ENCODE data around the gene COMT. TPM values are rescaled to one million over a fixed set of nuclear protein-coding genes. Genes with fewer than 3 reads are reported as not detected.
A peak's percentile ranks its signal among the peaks of the same experiment; 100 is the strongest.

Gene COMT
- total RNA-seq, 1 experiment from 2014 or later, result 96.0 TPM

GRCh38 chr22:19965771-19966709 lies 24.5 kb downstream of the COMT start:
- ChIA-PET POLR2A (no interaction called here), CTCF (interaction anchor here (0.7 to 1.1 kb wide), 4 partner anchors 12 to 145 kb away, joined by 3 to 6 read pairs (median 4); partner anchors contain the start of gene DGCR8)
- intact Hi-C loops (cut with micrococcal nuclease; ENCODE audit: unreplicated experiment), result loop anchor here (10.0 kb wide), 1 partner anchor 149 kb away; the partner anchor contains the start of genes RANBP1 and TRMT2A
- no peaks in the 10 kb centered on the region for H3K27me3 Mint-ChIP-seq (ENCODE audit: insufficient read depth, unreplicated experiment)
- no peaks in the 10 kb centered on the region for H3K9me3 ChIP-seq
- peaks cover 42% of the 10 kb centered on the region for H3K4me1 ChIP-seq
- no peaks in the 10 kb centered on the region for H3K9me3 Mint-ChIP-seq (ENCODE audit: unreplicated experiment)
- peaks cover 18% of the 10 kb centered on the region for H3K4me1 Mint-ChIP-seq (ENCODE audit: low read depth, unreplicated experiment)
- no peak overlapping the region for H3K4me3 Mint-ChIP-seq (ENCODE audit: unreplicated experiment)
- H3K36me3 Mint-ChIP-seq (ENCODE audit: insufficient read depth, unreplicated experiment), result peaks cover 33% of the 10 kb centered on the region
- no peak overlapping the region for H3K4me3 ChIP-seq (ENCODE audit: low read depth, low read length)
- BruUV-seq (replicated peaks), result no TSS peak
- peak; percentile 35 to 56 for TF ChIP-seq CTCF (IDR thresholded peaks at IDR 0.05; ENCODE audit: insufficient read depth in 1 of 2, low read depth in 1 of 2, low read length in 1 of 2, severe bottlenecking in 1 of 2, unreplicated experiment in 1 of 2)
- H3K36me3 ChIP-seq (ENCODE audit: control insufficient read depth, insufficient read depth, low read length), result peaks cover 6% of the 10 kb centered on the region
- H3K27ac Mint-ChIP-seq (ENCODE audit: unreplicated experiment), result no peak overlapping the region
- peak in 1 of 2 experiments; percentile 41 for DNase-seq
- no peaks in the 10 kb centered on the region for H3K27me3 ChIP-seq (replicated peaks; ENCODE audit: control insufficient read depth, insufficient read depth, low read length)

- H3K36me3 Mint-ChIP-seq (ENCODE audit: insufficient read depth, unreplicated experiment), result peaks cover 40% of the 10 kb centered on the region
- Histone ChIP-seq H3K27me3 (replicated peaks; ENCODE audit: control insufficient read depth, insufficient read depth, low read length) (no peaks in the 10 kb centered on the region), H3K4me1 (peaks cover 32% of the 10 kb centered on the region), H3K36me3 (ENCODE audit: control insufficient read depth, insufficient read depth, low read length) (peaks cover 6% of the 10 kb centered on the region), H3K4me3 (ENCODE audit: low read depth, low read length) (no peak overlapping the region), H3K9me3 (no peaks in the 10 kb centered on the region)
- no peaks in the 10 kb centered on the region for H3K9me3 Mint-ChIP-seq (ENCODE audit: unreplicated experiment)
- no peaks in the 10 kb centered on the region for H3K27me3 Mint-ChIP-seq (ENCODE audit: insufficient read depth, unreplicated experiment)
- intact Hi-C loops (cut with micrococcal nuclease; ENCODE audit: unreplicated experiment), result loop anchor here (10.0 kb wide), 1 partner anchor 148 kb away; the partner anchor contains the start of genes RANBP1 and TRMT2A
- peak overlapping the region; percentile 62 for H3K27ac Mint-ChIP-seq (ENCODE audit: unreplicated experiment)
- POLR2A ChIA-PET, result no interaction called here
- CTCF ChIA-PET, result interaction anchor here (0.7 kb wide), 3 partner anchors 11 to 144 kb away, joined by 3 to 6 read pairs (median 4); partner anchors contain the start of gene DGCR8
- BruUV-seq (replicated peaks), result no TSS peak
- peaks cover 13% of the 10 kb centered on the region for H3K4me1 Mint-ChIP-seq (ENCODE audit: low read depth, unreplicated experiment)
- no peak for TF ChIP-seq CTCF (IDR thresholded peaks at IDR 0.05; ENCODE audit: insufficient read depth in 1 of 2, low read depth in 1 of 2, low read length in 1 of 2, severe bottlenecking in 1 of 2, unreplicated experiment in 1 of 2)
- no peak overlapping the region for H3K4me3 Mint-ChIP-seq (ENCODE audit: unreplicated experiment)
- DNase-seq, result no peak
These were observed 25.6 kb downstream of the COMT start for GRCh38 chr22:19966908-19967750.

Measured in Caco-2 (cell line).